ENCODE data around the gene TRIM59.

The TRIM59 gene

DNA sequence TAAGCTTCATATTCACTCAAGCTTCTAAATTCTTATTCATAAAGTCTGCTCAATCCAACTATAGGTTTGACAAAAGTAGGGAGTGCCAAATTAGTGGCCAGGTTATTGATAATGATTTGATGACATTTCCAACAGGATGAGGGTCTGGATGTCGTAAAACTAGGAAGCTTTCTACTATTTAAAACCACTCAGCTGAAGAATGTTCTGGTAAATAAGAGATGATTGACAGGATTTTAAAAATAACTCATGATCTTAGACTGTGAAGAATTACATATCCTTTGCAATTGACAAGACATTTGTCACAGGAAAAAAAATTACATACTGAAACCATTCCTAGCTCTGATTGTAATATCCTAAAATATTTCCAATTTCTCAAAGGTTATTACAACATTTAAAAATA, 15.4 kb upstream of the TRIM59 start:
- Histone ChIP-seq H3K9ac (ENCODE audit: low read depth, low read length, poor library complexity, severe bottlenecking) (no peak overlapping the region), H3K27me3 (ENCODE audit: insufficient read depth, low read length, poor library complexity, severe bottlenecking) (no peaks in the 10 kb centered on the region), H3F3A (ENCODE audit: low read depth) (no peaks in the 10 kb centered on the region), H3K4me3 (ENCODE audit: low read length, poor library complexity, severe bottlenecking) (no peak overlapping the region), H3K79me2 (ENCODE audit: insufficient read depth, low read length) (no peaks in the 10 kb centered on the region), H3K9me3 (ENCODE audit: insufficient read depth, low read depth, low read length) (no peaks in the 10 kb centered on the region), H3K4me1 (ENCODE audit: insufficient read depth, low read length, poor library complexity, severe bottlenecking) (no peaks in the 10 kb centered on the region), H3K4me2 (ENCODE audit: low read depth, low read length, poor library complexity, severe bottlenecking) (no peak overlapping the region), H2AFZ (ENCODE audit: low read length) (no peak overlapping the region), H3K36me3 (ENCODE audit: insufficient read depth, low read length) (no peaks in the 10 kb centered on the region), H3K9me2 (replicated peaks; ENCODE audit: low read depth, low read length) (no peaks in the 10 kb centered on the region), H4K20me1 (ENCODE audit: insufficient read depth, low read length, poor library complexity, severe bottlenecking) (no peaks in the 10 kb centered on the region)
- TF ChIP-seq, protein P1, sequence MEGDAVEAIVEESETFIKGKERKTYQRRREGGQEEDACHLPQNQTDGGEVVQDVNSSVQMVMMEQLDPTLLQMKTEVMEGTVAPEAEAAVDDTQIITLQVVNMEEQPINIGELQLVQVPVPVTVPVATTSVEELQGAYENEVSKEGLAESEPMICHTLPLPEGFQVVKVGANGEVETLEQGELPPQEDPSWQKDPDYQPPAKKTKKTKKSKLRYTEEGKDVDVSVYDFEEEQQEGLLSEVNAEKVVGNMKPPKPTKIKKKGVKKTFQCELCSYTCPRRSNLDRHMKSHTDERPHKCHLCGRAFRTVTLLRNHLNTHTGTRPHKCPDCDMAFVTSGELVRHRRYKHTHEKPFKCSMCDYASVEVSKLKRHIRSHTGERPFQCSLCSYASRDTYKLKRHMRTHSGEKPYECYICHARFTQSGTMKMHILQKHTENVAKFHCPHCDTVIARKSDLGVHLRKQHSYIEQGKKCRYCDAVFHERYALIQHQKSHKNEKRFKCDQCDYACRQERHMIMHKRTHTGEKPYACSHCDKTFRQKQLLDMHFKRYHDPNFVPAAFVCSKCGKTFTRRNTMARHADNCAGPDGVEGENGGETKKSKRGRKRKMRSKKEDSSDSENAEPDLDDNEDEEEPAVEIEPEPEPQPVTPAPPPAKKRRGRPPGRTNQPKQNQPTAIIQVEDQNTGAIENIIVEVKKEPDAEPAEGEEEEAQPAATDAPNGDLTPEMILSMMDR (conservative IDR thresholded peaks at IDR 0.05; ENCODE audit: low read length) = no peak
- no peak for TF ChIP-seq EZH2phosphoT487 (IDR thresholded peaks at IDR 0.05; ENCODE audit: borderline replicate concordance)

DNA sequence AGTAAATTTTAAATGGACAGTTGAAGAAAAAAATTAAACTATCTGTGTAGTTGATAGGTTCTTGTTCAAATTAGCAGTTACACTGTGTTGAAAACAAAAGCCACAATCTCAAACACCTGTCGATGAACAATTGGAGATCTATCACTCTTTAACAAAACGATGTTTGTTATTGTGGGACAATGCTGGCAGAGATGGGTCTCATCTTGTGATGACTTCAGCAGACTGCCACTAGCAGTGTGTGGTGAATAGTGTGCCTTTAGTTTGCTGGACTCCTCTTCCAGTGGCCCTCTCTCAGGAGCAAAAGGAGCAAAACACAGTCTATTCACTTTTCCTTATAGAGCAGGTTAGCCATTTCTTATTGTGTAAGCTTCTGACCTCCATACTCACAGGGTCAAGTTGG, 14.7 kb upstream of the TRIM59 start:
- no peaks in the 10 kb centered on the region for H3K9me3 ChIP-seq (ENCODE audit: insufficient read depth, low read depth, low read length)
- no peaks in the 10 kb centered on the region for H3K9me2 ChIP-seq (replicated peaks; ENCODE audit: low read depth, low read length)
- H3F3A ChIP-seq (ENCODE audit: low read depth) = no peaks in the 10 kb centered on the region
- H3K27me3 ChIP-seq (ENCODE audit: insufficient read depth, low read length, poor library complexity, severe bottlenecking) = no peaks in the 10 kb centered on the region
- no peak overlapping the region for H2AFZ ChIP-seq (ENCODE audit: low read length)
- no peaks in the 10 kb centered on the region for H3K79me2 ChIP-seq (ENCODE audit: insufficient read depth, low read length)
- H3K4me3 ChIP-seq (ENCODE audit: low read length, poor library complexity, severe bottlenecking) = no peak overlapping the region
- H3K36me3 ChIP-seq (ENCODE audit: insufficient read depth, low read length) = no peaks in the 10 kb centered on the region
- H4K20me1 ChIP-seq (ENCODE audit: insufficient read depth, low read length, poor library complexity, severe bottlenecking) = no peaks in the 10 kb centered on the region
- H3K4me2 ChIP-seq (ENCODE audit: low read depth, low read length, poor library complexity, severe bottlenecking) = no peak overlapping the region
- no peak overlapping the region for H3K9ac ChIP-seq (ENCODE audit: low read depth, low read length, poor library complexity, severe bottlenecking)
- TF ChIP-seq, protein P1 (conservative IDR thresholded peaks at IDR 0.05; ENCODE audit: low read length) = no peak
- H3K4me1 ChIP-seq (ENCODE audit: insufficient read depth, low read length, poor library complexity, severe bottlenecking) = no peaks in the 10 kb centered on the region

DNA sequence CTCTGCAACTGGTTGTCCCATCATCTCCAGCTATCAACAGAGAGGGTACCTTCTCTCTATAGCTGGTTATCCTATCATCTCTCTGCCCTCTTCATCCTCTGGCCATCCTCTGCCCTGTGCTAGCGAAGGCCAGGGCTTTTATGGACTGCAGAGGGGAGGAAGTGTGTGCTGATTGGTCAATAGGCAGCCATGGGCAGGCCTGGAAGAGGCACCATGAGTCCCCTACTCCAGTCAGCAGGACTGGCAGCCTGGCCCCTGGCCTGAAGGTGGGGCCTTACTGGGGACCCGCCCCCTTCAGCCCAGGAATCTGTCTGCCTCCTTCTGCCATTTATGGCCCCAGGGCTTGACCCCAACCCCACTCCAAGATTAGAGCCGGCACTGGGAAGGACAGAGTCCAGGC, 10.4 kb upstream of the TRIM59 start:
- Histone ChIP-seq H3K4me3 (ENCODE audit: low read length, poor library complexity, severe bottlenecking) (no peak overlapping the region), H3K36me3 (ENCODE audit: insufficient read depth, low read length) (no peaks in the 10 kb centered on the region), H3K79me2 (ENCODE audit: insufficient read depth, low read length) (no peaks in the 10 kb centered on the region), H2AFZ (ENCODE audit: low read length) (no peak overlapping the region), H3K27me3 (ENCODE audit: insufficient read depth, low read length, poor library complexity, severe bottlenecking) (no peaks in the 10 kb centered on the region), H3K4me1 (ENCODE audit: insufficient read depth, low read length, poor library complexity, severe bottlenecking) (no peaks in the 10 kb centered on the region), H4K20me1 (ENCODE audit: insufficient read depth, low read length, poor library complexity, severe bottlenecking) (no peaks in the 10 kb centered on the region), H3F3A (ENCODE audit: low read depth) (no peaks in the 10 kb centered on the region), H3K9ac (ENCODE audit: low read depth, low read length, poor library complexity, severe bottlenecking) (no peak overlapping the region), H3K9me3 (ENCODE audit: insufficient read depth, low read depth, low read length) (no peaks in the 10 kb centered on the region), H3K4me2 (ENCODE audit: low read depth, low read length, poor library complexity, severe bottlenecking) (no peak overlapping the region), H3K9me2 (replicated peaks; ENCODE audit: low read depth, low read length) (no peaks in the 10 kb centered on the region)
- no peak for TF ChIP-seq EZH2phosphoT487 (IDR thresholded peaks at IDR 0.05; ENCODE audit: borderline replicate concordance)
- TF ChIP-seq, protein P1 (conservative IDR thresholded peaks at IDR 0.05; ENCODE audit: low read length) = no peak
